Inflammatory macrophage (primary cell): Measurements from ENCODE around the gene WDPCP.
"Not testable (repeated sequence)": the region's sequence is repeated elsewhere in the genome, so short reads cannot be mapped to it uniquely, and the experiment has no call there.

Experiments
- DNase-seq, 2 donors: peaks; one replicate each; pipeline ENCODE4 v3.0.0-alpha.2; 2020 to 2022

Gene WDPCP

GRCh38 chr2:63444565-63445288 is 143.6 kb downstream of the WDPCP start:
- DNase-seq, result no peak

- no peak for DNase-seq
Measured at GRCh38 chr2:63440612-63441011, 147.7 kb downstream of the WDPCP start.

GRCh38 chr2:63438181-63438580 is 150.1 kb downstream of the WDPCP start:
- DNase-seq, result no peak

- DNase-seq, result no peak
Measured at GRCh38 chr2:63436488-63436887, 151.8 kb downstream of the WDPCP start.

GRCh38 chr2:63435070-63435469 is 153.2 kb downstream of the WDPCP start:
- DNase-seq, result no peak

GRCh38 chr2:63434024-63435001 is 154.0 kb downstream of the WDPCP start:
- no peak for DNase-seq

- no peak for DNase-seq
Measured at GRCh38 chr2:63432373-63432772, 155.9 kb downstream of the WDPCP start.

GRCh38 chr2:63425606-63426005 is 162.7 kb downstream of the WDPCP start:
- DNase-seq, result no peak

- no peak for DNase-seq
Measured at GRCh38 chr2:63425079-63425416, 163.2 kb downstream of the WDPCP start.

GRCh38 chr2:63424329-63425078 is 163.8 kb downstream of the WDPCP start:
- peak; percentile 37 to 68 for DNase-seq

- DNase-seq, result no peak
Measured at GRCh38 chr2:63422556-63422955, 165.7 kb downstream of the WDPCP start.

- no peak for DNase-seq
Measured at GRCh38 chr2:63408530-63408929, 179.7 kb downstream of the WDPCP start.

GRCh38 chr2:63406641-63407040 is 181.6 kb downstream of the WDPCP start:
- no peak for DNase-seq

- DNase-seq, result no peak
Measured at GRCh38 chr2:63403820-63404219, 184.5 kb downstream of the WDPCP start.

GRCh38 chr2:63402889-63403288 is 185.4 kb downstream of the WDPCP start:
- DNase-seq, result not testable (repeated sequence)

- DNase-seq, result no peak
Measured at GRCh38 chr2:63399156-63399555, 189.1 kb downstream of the WDPCP start.

GRCh38 chr2:63379451-63379850 is 208.8 kb downstream of the WDPCP start:
- DNase-seq, result no peak

- DNase-seq, result no peak
Measured at GRCh38 chr2:63378589-63378988, 209.7 kb downstream of the WDPCP start.

GRCh38 chr2:63374341-63374740 is 213.9 kb downstream of the WDPCP start:
- DNase-seq, result no peak

- no peak for DNase-seq
Measured at GRCh38 chr2:63372549-63372948, 215.7 kb downstream of the WDPCP start.

- DNase-seq, result no peak
Measured at GRCh38 chr2:63369146-63369545, 219.1 kb downstream of the WDPCP start.

GRCh38 chr2:63364866-63365265 is 223.4 kb downstream of the WDPCP start:
- DNase-seq, result no peak

GRCh38 chr2:63357722-63358121 is 230.6 kb downstream of the WDPCP start:
- not testable (repeated sequence) for DNase-seq
